Measurements from ENCODE around the gene PAK6.

GRCh38 chr15:40233727-40234577 is 4.9 kb upstream of the PAK6 start:
- TF ChIP-seq POLR2A (IDR thresholded peaks at IDR 0.05; ENCODE audit: low read length) (no peak), GATA1 (IDR thresholded peaks at IDR 0.05; ENCODE audit: low read depth, low read length) (no peak)

All from erythroblast (primary cell).